HL-60 (cell line): ENCODE results near the gene ARTN.

ENCODE experiments used
- POLR2AphosphoS5 ChIP-seq: IDR thresholded peaks from 2 replicates; pipeline ENCODE4 v1.6.1; 2012; ENCODE audit warnings: low read depth
- TF ChIP-seq, protein P1 (sequence below): IDR thresholded peaks from one replicate; pipeline ENCODE4 v1.5.1; 2011; ENCODE audit warnings: low read length, control low read depth, inconsistent platforms; ENCODE audit not compliant: insufficient read depth

DNA sequence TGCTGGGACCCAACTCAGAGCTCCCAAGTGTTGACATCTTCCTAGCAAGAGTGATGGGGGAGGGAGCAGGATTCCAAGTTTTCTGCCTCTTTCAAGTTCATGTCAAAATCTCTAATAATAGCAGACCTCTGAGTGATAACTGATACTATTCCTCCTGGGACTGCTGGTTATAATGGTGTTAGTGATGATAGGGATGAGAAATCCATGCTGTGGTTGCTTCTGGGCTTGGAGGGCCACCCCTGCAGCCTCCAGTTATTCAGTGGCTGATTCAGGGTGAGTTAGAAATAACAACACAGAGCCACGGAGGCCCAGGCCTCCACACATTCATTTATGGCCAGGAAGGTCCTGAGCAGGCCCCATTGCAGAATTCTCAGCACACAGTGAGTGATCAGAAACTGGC is 40.6 kb upstream of the ARTN start:
- TF ChIP-seq, protein P1, sequence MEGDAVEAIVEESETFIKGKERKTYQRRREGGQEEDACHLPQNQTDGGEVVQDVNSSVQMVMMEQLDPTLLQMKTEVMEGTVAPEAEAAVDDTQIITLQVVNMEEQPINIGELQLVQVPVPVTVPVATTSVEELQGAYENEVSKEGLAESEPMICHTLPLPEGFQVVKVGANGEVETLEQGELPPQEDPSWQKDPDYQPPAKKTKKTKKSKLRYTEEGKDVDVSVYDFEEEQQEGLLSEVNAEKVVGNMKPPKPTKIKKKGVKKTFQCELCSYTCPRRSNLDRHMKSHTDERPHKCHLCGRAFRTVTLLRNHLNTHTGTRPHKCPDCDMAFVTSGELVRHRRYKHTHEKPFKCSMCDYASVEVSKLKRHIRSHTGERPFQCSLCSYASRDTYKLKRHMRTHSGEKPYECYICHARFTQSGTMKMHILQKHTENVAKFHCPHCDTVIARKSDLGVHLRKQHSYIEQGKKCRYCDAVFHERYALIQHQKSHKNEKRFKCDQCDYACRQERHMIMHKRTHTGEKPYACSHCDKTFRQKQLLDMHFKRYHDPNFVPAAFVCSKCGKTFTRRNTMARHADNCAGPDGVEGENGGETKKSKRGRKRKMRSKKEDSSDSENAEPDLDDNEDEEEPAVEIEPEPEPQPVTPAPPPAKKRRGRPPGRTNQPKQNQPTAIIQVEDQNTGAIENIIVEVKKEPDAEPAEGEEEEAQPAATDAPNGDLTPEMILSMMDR, result no peak
- TF ChIP-seq POLR2AphosphoS5, result no peak
